T-helper 1 cell (primary cell): Measurements from ENCODE around the gene SPOUT1.
"Not testable (repeated sequence)": the region's sequence is repeated elsewhere in the genome, so short reads cannot be mapped to it uniquely, and the experiment has no call there.

Source experiments
- DNase-seq, 5 donors: peaks; one replicate each; pipeline ENCODE4 v3.0.0-alpha.2; 2012 to 2020
- total RNA-seq, 4 donors: gene quantifications; one replicate each; lab custom pipeline; 2026; lab: John Stamatoyannopoulos, UW

Gene SPOUT1
- 0 to 1.2 (median 0.47) reads per million in 4 donors for total RNA-seq

GRCh38 chr9:128829477-128830251 lies at the start of gene SPOUT1:
TSS of gene SPOUT1 (minus strand) at chr9:128829794. CDS start at chr9:128829780, 14 bp downstream.
- peak; percentile 86 to 93 (median 90) for DNase-seq

- no peak for DNase-seq
Observed at GRCh38 chr9:128877852-128878251, 48.3 kb upstream of the SPOUT1 start.

- not testable (repeated sequence) for DNase-seq
Observed at GRCh38 chr9:128870941-128871265, 41.3 kb upstream of the SPOUT1 start.

GRCh38 chr9:128870128-128870940 lies 40.7 kb upstream of the SPOUT1 start:
- no peak for DNase-seq

GRCh38 chr9:128863647-128864046 lies 34.1 kb upstream of the SPOUT1 start:
- peak; percentile 62 to 82 (median 75) for DNase-seq

GRCh38 chr9:128862401-128862851 lies 32.8 kb upstream of the SPOUT1 start:
- no peak for DNase-seq

GRCh38 chr9:128861501-128861900 lies 31.9 kb upstream of the SPOUT1 start:
- no peak for DNase-seq

GRCh38 chr9:128860937-128861336 lies 31.3 kb upstream of the SPOUT1 start:
- DNase-seq, result no peak

GRCh38 chr9:128858476-128858875 lies 28.9 kb upstream of the SPOUT1 start:
- not testable (repeated sequence) for DNase-seq

GRCh38 chr9:128854454-128854853 lies 24.9 kb upstream of the SPOUT1 start:
- DNase-seq, result not testable (repeated sequence)

- DNase-seq, result not testable (repeated sequence)
Observed at GRCh38 chr9:128852646-128853045, 23.1 kb upstream of the SPOUT1 start.

GRCh38 chr9:128851779-128852600 lies 22.4 kb upstream of the SPOUT1 start:
- not testable (repeated sequence) for DNase-seq

- DNase-seq, result not testable (repeated sequence)
Observed at GRCh38 chr9:128851024-128851423, 21.4 kb upstream of the SPOUT1 start.

GRCh38 chr9:128847803-128848202 lies 18.2 kb upstream of the SPOUT1 start:
- DNase-seq, result no peak

- no peak for DNase-seq
Observed at GRCh38 chr9:128846680-128847030, 17.1 kb upstream of the SPOUT1 start.

GRCh38 chr9:128845186-128845931 lies 15.8 kb upstream of the SPOUT1 start:
- DNase-seq, result no peak

GRCh38 chr9:128843171-128843570 lies 13.6 kb upstream of the SPOUT1 start:
- not testable (repeated sequence) for DNase-seq

- no peak for DNase-seq
Observed at GRCh38 chr9:128841694-128842492, 12.3 kb upstream of the SPOUT1 start.

- DNase-seq, result no peak
Observed at GRCh38 chr9:128840524-128840923, 10.9 kb upstream of the SPOUT1 start.

GRCh38 chr9:128838338-128838737 lies 8.7 kb upstream of the SPOUT1 start:
- DNase-seq, result no peak

GRCh38 chr9:128836509-128837145 lies 7.0 kb upstream of the SPOUT1 start:
- no peak for DNase-seq
